Cortex of kidney (tissue), 1 donor: ENCODE data around the gene EXD3.
"Not testable (repeated sequence)": the region's sequence is repeated elsewhere in the genome, so short reads cannot be mapped to it uniquely, and the experiment has no call there.

ENCODE experiments used
- DNase-seq: peaks from one replicate; lab custom pipeline; 2025; lab: John Stamatoyannopoulos, UW

The EXD3 gene

DNA sequence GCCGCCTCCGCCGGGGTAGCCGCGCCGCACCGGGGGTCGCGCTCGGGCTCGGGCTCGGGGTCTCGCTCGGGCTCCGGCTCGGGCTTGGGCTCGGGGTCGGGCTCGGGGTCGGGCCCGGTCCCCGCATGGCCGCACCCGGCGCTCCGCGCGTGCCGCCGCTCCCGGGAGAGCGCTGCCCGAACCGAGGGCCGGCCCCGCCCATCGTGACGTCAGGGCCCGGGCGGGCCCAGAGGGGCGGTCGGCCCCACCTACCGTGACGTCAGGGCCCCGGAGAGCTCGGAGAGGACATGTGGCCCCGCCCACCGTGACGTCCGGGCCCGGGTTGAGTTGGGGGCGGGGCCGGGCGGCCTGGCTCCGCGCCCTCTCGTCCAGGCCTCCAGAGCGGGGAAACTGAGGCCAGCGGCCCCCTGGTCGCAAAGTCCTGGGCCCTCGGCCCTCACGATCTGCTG, 36.2 kb upstream of the EXD3 start, which contains the start of gene NSMF:
Gene NSMF (minus strand): TSS at position 183 of the 449 bp plus-strand sequence. CDS start 232 bp downstream, outside the sequence.
- DNase-seq = no peak

DNA sequence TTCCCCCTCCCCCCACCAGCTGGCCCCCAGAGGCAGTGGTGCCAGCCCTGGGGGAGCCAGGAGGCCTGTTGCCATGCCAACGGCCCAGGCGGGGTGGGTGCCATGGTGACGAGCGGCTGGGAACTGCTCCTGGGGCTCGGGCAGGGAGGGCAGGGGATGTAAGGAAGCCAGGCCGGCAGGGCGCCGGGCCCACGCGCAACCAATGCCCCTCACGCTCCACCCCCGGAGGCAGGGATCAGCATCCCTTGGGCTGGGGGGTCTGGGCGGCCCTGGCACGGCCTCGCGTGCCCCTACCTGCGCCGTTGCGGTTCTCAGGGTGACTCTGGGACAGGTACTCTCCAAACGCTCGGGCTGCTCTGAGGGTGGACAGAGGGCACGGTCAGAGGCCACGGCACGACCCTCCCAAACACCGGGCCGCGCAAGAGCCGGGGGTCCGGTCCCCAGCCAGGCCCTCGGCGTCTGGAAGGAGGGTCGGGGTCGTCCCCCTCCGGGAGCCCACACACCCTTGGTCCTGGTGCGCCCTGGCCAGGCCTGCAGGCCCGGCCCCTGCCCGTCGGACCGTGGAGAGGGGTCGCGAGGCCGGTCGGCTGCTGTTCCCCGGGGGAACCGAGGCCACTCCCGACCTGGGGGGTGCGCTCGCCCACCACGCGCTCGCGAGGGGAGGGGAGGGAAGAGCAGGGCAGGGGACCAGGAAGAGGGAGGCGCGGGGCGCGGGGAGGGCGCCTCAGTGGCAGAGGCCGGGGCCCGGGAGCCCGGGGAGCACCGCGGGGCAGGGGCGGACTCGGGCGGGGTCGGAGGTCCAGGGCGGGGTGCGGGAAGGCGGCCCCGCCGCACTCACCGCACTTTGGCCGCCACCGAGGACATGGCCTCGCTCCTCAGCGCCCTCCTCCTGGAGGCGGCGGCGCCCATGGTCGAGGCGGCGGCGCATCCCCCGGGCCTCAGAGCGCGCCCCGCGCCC, 35.5 kb upstream of the EXD3 start:
- DNase-seq = no peak

GRCh38 chr9:137457406-137458193, 34.6 kb upstream of the EXD3 start:
- DNase-seq = no peak

DNA sequence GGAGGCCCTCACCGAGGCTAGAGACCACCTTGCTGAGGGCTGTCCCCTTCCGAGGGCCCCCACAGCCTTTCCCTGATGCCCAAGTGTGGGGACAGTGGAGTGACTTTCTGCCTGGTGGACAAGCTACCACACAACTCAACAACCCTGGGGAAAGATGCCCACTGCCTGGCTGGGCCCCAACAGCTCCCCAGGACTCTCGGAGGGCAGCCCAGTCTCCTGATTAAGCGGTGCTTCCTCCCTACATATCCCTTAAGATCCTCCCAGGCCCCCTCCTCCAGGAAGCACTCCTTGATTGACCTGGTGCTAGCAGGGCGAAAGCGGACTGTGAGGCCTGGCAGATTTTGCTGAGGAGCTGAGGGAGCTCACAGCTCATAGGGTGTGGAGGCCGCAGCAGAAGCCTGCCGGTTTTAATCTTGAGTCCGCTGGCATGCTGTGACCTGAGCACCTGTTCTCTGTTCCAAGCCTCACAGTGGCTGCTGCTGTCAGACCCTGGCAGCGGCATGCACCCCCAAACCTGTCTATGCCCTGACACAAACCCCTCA, 34.0 kb upstream of the EXD3 start:
- no peak for DNase-seq

- DNase-seq = no peak
These were observed 33.3 kb upstream of the EXD3 start for GRCh38 chr9:137456061-137456863.

DNA sequence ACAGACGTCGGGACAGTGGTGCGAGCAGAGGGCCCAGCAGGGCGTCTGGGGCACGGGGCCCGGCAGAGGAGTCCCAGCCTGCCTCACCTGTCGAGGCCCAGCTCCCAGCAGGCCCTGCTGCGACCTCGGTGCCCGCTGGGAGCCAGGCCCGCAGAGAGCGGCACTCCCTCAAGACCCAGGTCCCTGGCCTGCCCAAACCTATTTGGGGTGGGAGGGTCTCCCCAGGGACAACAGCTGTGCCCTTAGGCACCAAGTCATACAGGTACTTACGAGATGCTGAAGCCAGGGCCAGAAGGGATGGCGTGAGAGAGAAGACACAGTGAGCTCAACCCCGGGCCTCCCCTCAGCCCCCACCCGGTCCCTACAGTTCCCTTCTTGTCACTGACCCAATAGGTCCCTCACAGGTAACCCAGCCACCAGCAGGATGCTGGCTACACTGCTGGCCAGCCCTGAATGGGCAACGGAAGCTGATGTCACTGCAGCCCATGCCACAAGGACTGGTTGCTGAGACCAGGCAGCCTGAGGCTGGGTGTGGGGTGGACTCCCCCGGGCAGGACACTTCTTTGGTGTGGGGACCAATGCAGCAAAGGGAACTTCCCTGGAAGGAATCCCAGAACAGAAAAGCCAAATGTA, 32.5 kb upstream of the EXD3 start:
- no peak for DNase-seq

DNA sequence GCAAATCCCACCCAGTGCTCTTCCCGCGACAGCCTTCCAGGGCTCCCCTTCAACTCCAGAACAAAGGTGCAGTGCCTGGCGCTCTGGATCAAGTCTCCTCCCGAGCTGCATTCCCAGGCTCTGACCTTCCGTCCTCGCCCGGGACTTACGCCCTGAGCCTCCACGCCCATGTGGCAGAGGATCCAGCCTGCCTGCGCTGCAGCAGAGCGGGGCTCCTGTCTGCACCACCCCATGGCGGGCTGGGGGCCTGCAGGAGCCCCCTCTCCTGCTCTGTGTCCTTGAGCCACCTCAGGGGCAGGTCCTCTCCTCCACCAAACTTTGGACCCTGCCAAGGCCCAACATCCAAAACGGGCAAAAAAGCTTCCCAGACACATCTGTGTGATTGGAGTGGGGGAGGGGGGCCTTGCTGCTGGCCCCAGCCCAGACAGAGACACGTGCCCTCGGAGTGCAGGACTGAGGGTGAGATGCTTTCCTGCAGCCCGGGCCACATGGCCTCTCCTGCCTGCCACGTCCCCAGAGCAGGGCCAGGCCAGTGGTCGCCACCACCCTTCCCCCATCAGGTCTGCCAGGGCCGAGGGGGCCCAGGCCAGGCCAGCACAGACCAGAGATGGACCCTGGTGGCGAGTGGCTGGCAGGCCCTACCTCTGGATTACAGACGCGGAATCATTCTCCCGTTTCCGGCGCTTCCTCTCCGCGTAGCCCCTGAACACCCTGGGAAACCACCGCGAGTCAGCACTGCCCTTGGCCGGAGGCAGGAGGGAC, 31.8 kb upstream of the EXD3 start:
- no peak for DNase-seq

GRCh38 chr9:137454145-137454596, 31.2 kb upstream of the EXD3 start:
- DNase-seq = no peak

DNA sequence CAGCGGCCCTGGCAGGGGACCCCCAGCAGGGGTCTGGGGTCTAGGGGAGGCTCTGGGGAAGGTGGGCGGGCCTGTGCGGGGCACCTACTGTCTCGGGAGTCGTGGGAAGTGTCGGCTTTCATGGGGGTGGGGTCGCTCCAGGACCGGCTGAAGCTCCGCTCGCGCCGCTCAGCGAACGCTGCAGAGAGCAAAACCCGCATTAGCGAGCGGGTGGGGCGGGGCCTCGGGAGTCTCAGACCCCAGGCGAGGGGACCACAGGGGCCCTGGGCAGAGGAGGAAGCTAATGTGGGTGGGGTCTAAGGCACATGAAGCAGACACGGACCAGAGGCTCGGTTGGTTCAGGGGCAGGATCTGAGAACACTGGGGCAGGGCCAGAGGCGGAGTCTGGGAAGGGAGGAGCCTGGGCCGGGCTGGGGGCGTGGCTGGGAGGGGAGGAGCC, 30.7 kb upstream of the EXD3 start:
- DNase-seq = no peak

GRCh38 chr9:137452761-137453642, 30.0 kb upstream of the EXD3 start:
- no peak for DNase-seq

GRCh38 chr9:137452006-137452760, 29.2 kb upstream of the EXD3 start:
- DNase-seq = no peak

- DNase-seq = not testable (repeated sequence)
These were observed 28.5 kb upstream of the EXD3 start for GRCh38 chr9:137451264-137452005.

GRCh38 chr9:137450539-137451222, 27.7 kb upstream of the EXD3 start:
- not testable (repeated sequence) for DNase-seq

- no peak for DNase-seq
These were observed 27.1 kb upstream of the EXD3 start for GRCh38 chr9:137449931-137450538.

DNA sequence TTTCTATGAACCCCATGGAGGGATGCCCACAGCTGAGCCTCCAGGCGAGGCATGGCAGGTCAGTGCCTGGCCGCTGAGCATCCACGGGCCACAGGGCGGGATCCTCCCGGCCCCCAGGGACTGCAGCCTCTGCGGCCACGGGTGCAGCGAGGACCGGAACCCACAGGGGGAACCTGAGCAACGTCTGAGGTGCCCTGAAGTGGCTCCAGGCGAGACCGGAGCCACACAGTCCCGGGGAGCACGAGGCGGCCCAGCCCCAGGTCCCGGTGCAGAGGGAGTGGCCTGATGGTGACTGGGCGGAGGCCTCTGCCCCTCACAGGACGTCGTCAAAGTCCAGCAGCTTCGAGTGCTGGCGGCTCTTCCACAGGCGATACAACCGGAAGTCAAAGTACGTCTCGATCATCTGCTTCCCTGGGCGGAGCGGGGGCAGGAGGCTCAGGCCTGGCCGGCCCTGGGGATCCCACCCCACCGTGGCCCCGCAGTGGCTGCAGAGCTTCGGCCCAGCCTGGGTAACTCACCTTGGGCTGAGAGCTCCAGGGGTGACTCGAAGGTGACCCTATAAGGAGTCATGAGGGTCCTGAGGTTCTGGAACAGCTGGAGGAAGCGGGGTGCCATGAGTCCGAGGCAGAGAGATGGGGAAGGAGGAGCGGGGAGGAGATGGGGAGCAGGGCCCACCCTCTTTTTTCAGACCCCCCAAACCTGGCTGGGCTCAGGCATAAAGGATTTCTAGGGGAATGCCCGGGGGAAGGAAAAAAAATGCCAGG, 26.3 kb upstream of the EXD3 start:
- no peak for DNase-seq

DNA sequence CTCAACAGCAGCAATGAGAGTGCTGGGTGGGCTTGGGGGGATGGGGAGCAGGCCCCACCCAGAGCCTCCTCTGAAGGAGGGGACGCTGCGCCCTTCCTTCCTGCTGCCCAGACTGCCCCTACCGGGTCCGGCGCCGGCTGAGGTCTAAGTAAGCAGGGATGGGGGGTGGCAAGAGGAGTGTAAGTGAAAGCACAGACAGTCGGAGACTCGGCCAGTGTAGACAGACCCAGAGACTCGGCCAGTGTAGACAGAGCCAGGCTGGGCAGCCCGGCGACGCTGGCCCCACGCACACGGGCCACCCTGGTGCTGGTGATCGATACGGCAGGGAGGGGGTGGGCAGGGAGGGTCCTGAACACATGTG, 25.6 kb upstream of the EXD3 start:
- DNase-seq = no peak
